Activated CD4-positive, alpha-beta T cell treated with anti-CD3 and anti-CD28 coated beads, Interleukin-2, amount 10 ng/mL, durations not matched to agents 7 days and 5 days (primary cell): ENCODE results near the gene MPPED1. TPM values are rescaled to one million over a fixed set of nuclear protein-coding genes. Genes with fewer than 3 reads are reported as not detected.

ENCODE experiments used
- CTCF ChIA-PET: fragments of 350-600 bp; sonication (Branson Sonifier 250); formaldehyde crosslinking; loops from one replicate; lab custom pipeline; 2021; ENCODE audit warnings: antibody characterized with exemption; lab: Charles Lee
- POLR2A ChIA-PET: fragments of 350-600 bp; sonication (Branson Sonifier 250); formaldehyde crosslinking; loops from one replicate; lab custom pipeline; 2021; ENCODE audit warnings: antibody characterized with exemption; lab: Charles Lee
- DNase-seq: peaks from one replicate; pipeline ENCODE4 v3.0.0-alpha.2; 2020
- H3K27ac Mint-ChIP-seq: one replicate; pipeline ENCODE4 v1.8.0; 2021; ENCODE audit warnings: mild to moderate bottlenecking, moderate library complexity, mixed read lengths
- H3K27me3 Mint-ChIP-seq: one replicate; pipeline ENCODE4 v1.8.0; 2021; ENCODE audit warnings: mixed read lengths
- H3K36me3 Mint-ChIP-seq: one replicate; pipeline ENCODE4 v1.8.0; 2021; ENCODE audit warnings: low read depth, mixed read lengths
- H3K4me1 Mint-ChIP-seq: one replicate; pipeline ENCODE4 v1.8.0; 2021; ENCODE audit warnings: mixed read lengths
- H3K4me3 Mint-ChIP-seq: one replicate; pipeline ENCODE4 v1.8.0; 2021; ENCODE audit warnings: mild to moderate bottlenecking, moderate library complexity, mixed read lengths
- H3K9me3 Mint-ChIP-seq: one replicate; pipeline ENCODE4 v1.8.0; 2021; ENCODE audit warnings: mixed read lengths
- total RNA-seq, 2 experiments: library from RNA; stranded (reverse); gene quantifications; one replicate each; pipeline ENCODE4 v1.2.3, GENCODE V29; 2021

Gene MPPED1
- total RNA-seq, 2 experiments from 2014 or later = not detected

- Mint-ChIP-seq H3K9me3 (no peaks in the 10 kb centered on the region), H3K4me3 (no peak overlapping the region), H3K36me3 (no peaks in the 10 kb centered on the region), H3K4me1 (no peaks in the 10 kb centered on the region), H3K27me3 (peaks cover 15% of the 10 kb centered on the region), H3K27ac (no peak overlapping the region)
- no peak for DNase-seq
- POLR2A ChIA-PET = no interaction called here
- CTCF ChIA-PET = no interaction called here
Observed at GRCh38 chr22:43457002-43457401, 45.2 kb downstream of the MPPED1 start.

DNA sequence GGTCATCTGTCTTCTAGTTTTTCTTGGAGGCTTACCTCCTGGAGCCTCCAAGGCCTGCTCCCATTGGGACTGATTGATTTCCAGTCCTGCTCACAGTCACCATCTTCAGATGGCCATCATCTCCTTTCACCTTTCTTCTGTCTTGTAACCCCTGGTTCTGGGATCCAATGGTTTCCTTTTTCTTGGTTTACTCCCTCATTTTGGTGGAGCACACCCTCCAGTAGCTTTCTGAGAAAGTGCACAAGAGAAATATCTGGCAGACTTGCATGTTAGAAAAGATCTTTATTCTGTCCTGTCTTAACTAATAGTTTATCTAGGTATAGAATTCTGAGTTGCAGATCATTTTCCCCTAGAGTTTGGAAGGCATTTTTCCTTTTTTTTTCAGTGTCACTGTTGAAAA, 50.9 kb downstream of the MPPED1 start:
- Mint-ChIP-seq H3K27me3 (peaks cover 13% of the 10 kb centered on the region), H3K36me3 (no peaks in the 10 kb centered on the region), H3K4me3 (no peak overlapping the region), H3K9me3 (peaks cover 5% of the 10 kb centered on the region), H3K27ac (no peak overlapping the region), H3K4me1 (no peaks in the 10 kb centered on the region)
- ChIA-PET CTCF (no interaction called here), POLR2A (no interaction called here)
- no peak for DNase-seq

DNA sequence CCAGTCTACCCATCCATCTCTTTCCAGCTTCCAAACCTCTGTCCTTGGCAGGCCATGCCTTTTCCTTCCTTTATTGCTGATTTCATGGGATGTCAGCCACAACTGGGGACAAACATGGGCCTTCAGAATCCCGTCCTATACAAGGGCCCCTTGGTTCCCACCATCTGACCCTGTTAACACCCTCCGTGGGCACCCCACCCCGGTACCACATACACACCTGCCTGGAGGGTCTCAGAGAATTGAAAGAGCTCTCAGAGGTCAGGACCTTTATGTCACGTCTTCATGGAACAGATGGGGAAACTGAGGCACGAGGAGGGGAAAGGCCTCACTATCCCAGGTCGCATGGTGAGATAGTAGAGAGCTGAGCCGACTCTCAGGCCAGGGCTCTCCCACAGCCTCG, 53.0 kb downstream of the MPPED1 start:
- Mint-ChIP-seq H3K4me1 (no peaks in the 10 kb centered on the region), H3K36me3 (no peaks in the 10 kb centered on the region), H3K27me3 (peaks cover 7% of the 10 kb centered on the region), H3K4me3 (no peak overlapping the region), H3K27ac (no peak overlapping the region), H3K9me3 (peaks cover 5% of the 10 kb centered on the region)
- ChIA-PET POLR2A (no interaction called here), CTCF (no interaction called here)
- DNase-seq = no peak

DNA sequence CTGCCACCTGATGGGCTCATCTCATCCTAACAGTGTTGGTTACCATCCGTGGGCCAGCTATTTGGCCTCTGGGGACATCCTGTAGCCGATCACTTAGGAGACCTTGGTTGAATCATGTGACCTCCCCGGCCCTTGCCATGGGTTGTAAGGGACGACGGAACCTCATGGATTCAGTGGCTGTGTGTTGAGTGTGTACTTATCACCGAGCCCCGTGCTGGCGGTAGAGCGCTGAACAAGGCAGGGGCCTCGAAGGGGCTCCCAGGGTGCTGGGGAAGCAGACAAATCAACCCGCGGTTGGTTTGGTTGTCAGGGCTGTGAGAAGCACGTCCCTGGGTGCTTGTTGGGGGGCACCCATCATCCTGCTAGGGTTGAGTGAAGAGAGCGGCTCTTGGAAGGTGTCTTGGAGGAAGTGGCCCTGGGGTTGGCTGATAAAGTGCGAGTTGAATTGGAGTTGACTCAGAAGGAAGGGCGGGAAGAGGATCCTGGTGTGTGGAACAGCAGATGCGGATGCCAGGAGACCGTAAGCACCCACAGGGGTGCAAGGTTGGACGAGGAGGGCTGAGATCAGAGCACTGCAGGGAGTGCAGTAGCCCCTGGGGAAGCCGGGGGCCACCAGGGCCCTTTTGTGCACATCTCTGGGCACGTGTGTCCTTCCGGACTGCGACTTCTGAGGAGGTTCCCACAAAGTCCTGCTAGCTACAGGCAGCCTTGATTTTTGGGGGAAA, 53.6 kb downstream of the MPPED1 start:
- no peaks in the 10 kb centered on the region for H3K36me3 Mint-ChIP-seq
- CTCF ChIA-PET = interaction anchor here (0.5 kb wide), 1 partner anchor 15 kb away, joined by 4 read pairs; no protein-coding TSS in a partner anchor
- H3K4me1 Mint-ChIP-seq = no peaks in the 10 kb centered on the region
- no peak for DNase-seq
- no peak overlapping the region for H3K27ac Mint-ChIP-seq
- H3K27me3 Mint-ChIP-seq = peaks cover 7% of the 10 kb centered on the region
- H3K4me3 Mint-ChIP-seq = no peak overlapping the region
- peaks cover 5% of the 10 kb centered on the region for H3K9me3 Mint-ChIP-seq
- POLR2A ChIA-PET = no interaction called here

DNA sequence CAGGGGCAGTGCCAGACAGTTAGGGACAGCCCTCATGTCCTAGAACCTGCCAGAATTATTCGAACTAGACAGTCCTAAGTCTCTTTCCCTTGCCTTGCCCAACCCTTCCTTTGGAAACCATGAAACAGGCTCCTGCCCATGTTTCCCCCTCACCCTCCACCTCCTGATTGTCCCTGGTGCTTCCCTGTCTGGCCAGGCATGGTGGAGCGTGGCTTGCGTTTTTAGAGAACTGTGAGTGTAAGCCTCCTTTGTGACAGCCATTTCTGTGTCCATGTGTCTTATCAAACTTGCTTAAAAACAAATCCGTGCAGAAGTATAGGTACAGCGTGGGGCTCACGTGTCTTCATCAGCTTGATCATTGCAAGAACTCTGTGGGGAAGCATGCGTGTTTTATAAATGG, 54.9 kb downstream of the MPPED1 start:
- POLR2A ChIA-PET = no interaction called here
- Mint-ChIP-seq H3K27me3 (peaks cover 5% of the 10 kb centered on the region), H3K27ac (no peak overlapping the region), H3K4me1 (no peaks in the 10 kb centered on the region), H3K9me3 (peaks cover 5% of the 10 kb centered on the region), H3K36me3 (no peaks in the 10 kb centered on the region), H3K4me3 (no peak overlapping the region)
- no peak for DNase-seq
- CTCF ChIA-PET = no interaction called here

DNA sequence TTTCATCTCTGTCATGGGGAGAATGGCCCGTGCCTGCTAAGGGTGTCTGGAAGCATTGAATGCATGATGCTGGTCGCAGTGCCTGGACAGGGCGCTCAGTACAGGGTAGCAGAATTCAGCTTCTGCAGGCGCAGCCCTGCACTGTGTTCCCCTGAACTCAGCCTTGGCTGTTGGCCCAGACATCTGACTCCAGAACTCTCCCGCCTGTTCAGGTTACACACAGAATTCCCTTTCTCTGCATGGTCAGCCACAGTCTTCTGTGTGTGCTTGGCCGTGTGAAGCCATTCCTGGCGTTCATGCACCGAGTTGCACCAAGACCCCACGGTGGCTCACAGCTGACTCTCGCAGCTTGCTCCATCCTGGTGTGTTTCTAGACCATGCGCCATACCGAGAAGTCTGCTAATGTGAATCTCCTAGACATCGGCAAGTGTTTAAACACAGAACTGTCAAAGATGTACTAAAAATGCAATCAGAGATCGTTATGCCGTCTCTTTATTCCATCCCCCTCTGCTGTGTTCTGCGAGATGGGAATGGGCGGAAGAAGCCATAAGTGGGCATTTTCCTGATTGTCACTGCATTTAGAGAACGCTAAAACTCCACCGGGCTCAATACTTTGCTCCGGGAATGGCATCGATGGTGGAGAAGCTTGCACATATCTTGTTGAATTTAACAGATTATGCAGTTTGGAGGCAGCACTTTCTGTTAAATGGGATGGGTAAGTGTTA, 55.6 kb downstream of the MPPED1 start:
- H3K4me3 Mint-ChIP-seq = no peak overlapping the region
- POLR2A ChIA-PET = no interaction called here
- H3K4me1 Mint-ChIP-seq = no peaks in the 10 kb centered on the region
- peaks cover 5% of the 10 kb centered on the region for H3K27me3 Mint-ChIP-seq
- H3K36me3 Mint-ChIP-seq = no peaks in the 10 kb centered on the region
- no peak overlapping the region for H3K27ac Mint-ChIP-seq
- DNase-seq = no peak
- peaks cover 5% of the 10 kb centered on the region for H3K9me3 Mint-ChIP-seq
- CTCF ChIA-PET = no interaction called here

DNA sequence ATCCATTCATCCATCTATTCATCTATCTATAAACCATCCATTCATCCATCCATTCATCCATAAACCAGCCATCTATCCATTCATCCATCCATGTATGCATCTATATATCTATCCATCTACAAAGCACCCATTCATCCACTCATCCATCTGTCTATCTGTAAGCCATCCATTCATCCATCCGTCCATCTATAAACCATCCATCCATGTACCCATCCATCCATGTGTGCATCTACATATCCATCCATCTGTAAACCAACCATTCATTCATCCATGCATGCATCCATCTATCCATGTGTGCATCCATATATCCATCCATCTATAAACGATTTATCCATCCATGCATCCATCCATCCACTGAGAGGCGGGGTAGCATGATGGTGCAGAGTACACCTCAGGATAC, 58.4 kb downstream of the MPPED1 start:
- H3K9me3 Mint-ChIP-seq = no peaks in the 10 kb centered on the region
- H3K27ac Mint-ChIP-seq = no peak overlapping the region
- no peaks in the 10 kb centered on the region for H3K27me3 Mint-ChIP-seq
- DNase-seq = no peak
- no peak overlapping the region for H3K4me3 Mint-ChIP-seq
- ChIA-PET CTCF (no interaction called here), POLR2A (no interaction called here)
- H3K36me3 Mint-ChIP-seq = no peaks in the 10 kb centered on the region
- no peaks in the 10 kb centered on the region for H3K4me1 Mint-ChIP-seq

GRCh38 chr22:43470941-43471585, 59.2 kb downstream of the MPPED1 start:
- Mint-ChIP-seq H3K4me1 (no peaks in the 10 kb centered on the region), H3K27ac (no peak overlapping the region), H3K36me3 (no peaks in the 10 kb centered on the region), H3K4me3 (no peak overlapping the region), H3K27me3 (no peaks in the 10 kb centered on the region), H3K9me3 (no peaks in the 10 kb centered on the region)
- POLR2A ChIA-PET = no interaction called here
- no peak for DNase-seq
- CTCF ChIA-PET = no interaction called here

DNA sequence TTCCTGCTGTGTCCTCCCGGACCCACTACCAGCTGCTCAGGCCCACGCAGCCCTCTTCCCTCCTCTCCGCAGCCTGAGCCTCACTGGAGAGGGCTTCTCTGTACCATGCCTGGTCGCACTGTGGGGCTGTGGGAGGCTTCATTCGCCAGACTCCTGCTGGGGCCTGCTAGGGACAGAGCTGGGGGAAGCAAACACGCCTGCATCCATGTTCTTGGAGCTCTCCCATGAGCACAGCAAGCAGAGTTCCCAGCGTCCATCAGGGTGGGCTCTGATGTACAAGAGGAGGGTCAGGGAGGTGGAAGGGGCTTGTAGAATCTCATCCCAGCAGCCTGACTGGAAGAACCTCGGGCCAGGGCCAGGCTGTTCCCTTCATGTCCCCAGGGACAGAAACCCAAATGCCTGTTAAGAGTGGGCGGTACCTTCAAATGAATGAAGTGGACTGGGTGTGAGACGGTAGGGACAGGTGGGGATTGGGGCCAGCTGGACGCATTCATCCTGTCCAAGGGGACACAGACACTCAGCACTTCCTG, 59.9 kb downstream of the MPPED1 start:
- H3K36me3 Mint-ChIP-seq = no peaks in the 10 kb centered on the region
- DNase-seq = no peak
- no peaks in the 10 kb centered on the region for H3K4me1 Mint-ChIP-seq
- no peak overlapping the region for H3K27ac Mint-ChIP-seq
- ChIA-PET POLR2A (no interaction called here), CTCF (no interaction called here)
- H3K9me3 Mint-ChIP-seq = no peaks in the 10 kb centered on the region
- no peak overlapping the region for H3K4me3 Mint-ChIP-seq
- H3K27me3 Mint-ChIP-seq = no peaks in the 10 kb centered on the region

DNA sequence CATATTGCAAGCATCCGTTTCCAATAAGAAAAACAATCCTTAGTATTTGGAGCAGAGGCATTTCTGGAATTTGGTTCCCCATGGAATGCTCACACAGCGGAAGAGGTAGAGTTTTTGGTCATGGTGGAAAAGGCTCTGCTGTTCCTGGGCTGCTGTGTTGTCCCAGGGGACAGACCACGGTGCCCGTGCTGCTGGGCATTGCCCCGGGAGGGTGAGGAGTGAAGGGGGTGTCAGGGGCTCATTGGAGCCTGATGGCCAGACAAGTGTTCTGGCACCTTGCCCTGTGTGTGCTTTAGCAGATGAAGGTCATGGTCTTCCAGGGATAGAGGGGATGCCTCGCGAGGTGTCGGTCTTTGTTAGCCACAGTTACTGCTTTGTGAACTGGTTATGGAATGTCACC, 61.2 kb downstream of the MPPED1 start:
- Mint-ChIP-seq H3K36me3 (no peaks in the 10 kb centered on the region), H3K27ac (no peak overlapping the region), H3K9me3 (no peaks in the 10 kb centered on the region), H3K27me3 (no peaks in the 10 kb centered on the region), H3K4me1 (no peaks in the 10 kb centered on the region), H3K4me3 (no peak overlapping the region)
- no peak for DNase-seq
- ChIA-PET CTCF (no interaction called here), POLR2A (no interaction called here)

DNA sequence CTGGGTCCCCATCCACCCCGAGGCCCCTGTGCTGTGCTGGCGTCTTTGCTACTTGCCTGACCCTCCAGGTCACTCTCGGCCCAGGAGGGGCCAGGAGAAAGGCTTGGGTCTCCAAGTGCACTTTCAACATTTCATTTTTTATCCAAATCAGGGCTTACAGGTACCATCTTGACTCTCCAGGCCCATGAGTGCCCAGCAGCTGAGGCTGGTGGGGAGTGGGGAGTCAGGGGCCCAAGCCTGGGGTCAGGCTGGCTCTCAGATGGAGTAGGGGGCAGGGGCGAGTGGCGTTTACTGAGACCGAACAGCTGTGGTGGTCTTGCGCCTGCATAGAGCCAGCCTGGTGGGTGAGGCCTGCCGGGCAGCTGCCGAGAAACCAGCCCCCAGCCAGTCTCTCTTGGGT, 61.6 kb downstream of the MPPED1 start:
- no peaks in the 10 kb centered on the region for H3K36me3 Mint-ChIP-seq
- no peaks in the 10 kb centered on the region for H3K4me1 Mint-ChIP-seq
- H3K27me3 Mint-ChIP-seq = no peaks in the 10 kb centered on the region
- POLR2A ChIA-PET = no interaction called here
- no peak for DNase-seq
- H3K9me3 Mint-ChIP-seq = no peaks in the 10 kb centered on the region
- no peak overlapping the region for H3K27ac Mint-ChIP-seq
- no peak overlapping the region for H3K4me3 Mint-ChIP-seq
- CTCF ChIA-PET = no interaction called here

DNA sequence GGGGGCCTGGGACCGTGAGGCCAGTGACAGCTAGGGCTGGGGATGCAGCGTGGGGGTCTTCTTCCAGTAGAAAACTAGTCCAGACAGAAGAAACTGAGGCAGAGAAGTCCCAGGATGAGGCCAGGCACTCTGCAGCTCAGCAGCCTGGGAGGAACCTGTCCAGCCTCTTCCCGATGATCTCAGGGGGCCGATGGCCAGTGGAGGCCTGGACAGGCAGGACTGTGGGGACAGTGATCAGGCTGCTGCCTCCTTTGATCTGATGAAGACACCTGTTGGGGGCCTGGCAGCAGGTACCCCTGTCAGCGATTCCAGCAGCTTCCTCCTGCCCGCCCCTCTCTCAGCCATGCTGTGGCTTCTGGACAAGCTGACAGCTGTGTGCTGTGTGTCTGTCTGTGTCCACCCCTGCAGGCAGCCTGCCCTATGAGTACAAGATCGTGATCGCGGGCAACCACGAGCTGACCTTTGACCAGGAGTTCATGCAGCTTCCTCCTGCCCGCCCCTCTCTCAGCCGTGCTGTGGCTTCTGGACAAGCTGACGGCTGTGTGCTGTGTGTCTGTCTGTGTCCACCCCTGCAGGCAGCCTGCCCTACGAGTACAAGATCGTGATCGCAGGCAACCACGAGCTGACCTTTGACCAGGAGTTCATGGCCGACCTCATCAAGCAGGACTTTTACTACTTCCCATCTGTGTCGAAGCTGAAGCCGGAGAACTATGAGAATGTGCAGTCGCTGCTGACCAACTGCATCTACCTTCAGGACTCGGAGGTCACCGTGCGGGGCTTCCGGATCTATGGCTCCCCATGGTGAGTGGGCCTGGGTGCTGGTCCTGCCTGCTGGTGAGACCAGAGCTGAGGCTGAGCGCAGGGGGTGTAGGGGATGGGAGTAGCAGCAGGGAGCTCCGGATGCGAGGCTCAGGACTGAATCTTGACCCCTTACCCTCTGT, 62.6 kb downstream of the MPPED1 start:
- no peaks in the 10 kb centered on the region for H3K36me3 Mint-ChIP-seq
- H3K27me3 Mint-ChIP-seq = no peaks in the 10 kb centered on the region
- DNase-seq = no peak
- H3K4me3 Mint-ChIP-seq = no peak overlapping the region
- H3K27ac Mint-ChIP-seq = no peak overlapping the region
- POLR2A ChIA-PET = no interaction called here
- no peaks in the 10 kb centered on the region for H3K9me3 Mint-ChIP-seq
- CTCF ChIA-PET = no interaction called here
- H3K4me1 Mint-ChIP-seq = no peaks in the 10 kb centered on the region
